ENCODE results near the gene STOM. TPM values are rescaled to one million over a fixed set of nuclear protein-coding genes. Genes with fewer than 3 reads are reported as not detected.

STOM gene
- total and polyA plus RNA-seq, 2 of the 8 experiments (the other 6 are each of a cell fraction or from before 2014, with no cell fraction given), result 25.2 to 60.4 TPM

- no peak for TF ChIP-seq SAP30 (IDR thresholded peaks at IDR 0.05; ENCODE audit: insufficient read depth, insufficient replicate concordance, low read length)
- TF ChIP-seq CTCF (IDR thresholded peaks at IDR 0.05; ENCODE audit: control extremely low read depth in 1 of 3, insufficient read depth in 1 of 3, low read depth in 1 of 3, low read length in 3 of 3), result no peak
- no peak for TF ChIP-seq EZH2 (IDR thresholded peaks at IDR 0.05; ENCODE audit: low read depth, low read length, severe bottlenecking)
- TF ChIP-seq CBX8 (IDR thresholded peaks at IDR 0.05; ENCODE audit: borderline replicate concordance, low read depth, low read length), result no peak
- no peak for TF ChIP-seq POLR2A (IDR thresholded peaks at IDR 0.05; ENCODE audit: control extremely low read depth in 1 of 2, low read depth in 2 of 2, low read length in 2 of 2)
Observed at GRCh38 chr9:121372239-121373010, 2.4 kb upstream of the STOM start (continued).
